HG03060 (cell line): ENCODE measurements around the gene PLK5.
"Not testable (repeated sequence)": the region's sequence is repeated elsewhere in the genome, so short reads cannot be mapped to it uniquely, and the experiment has no call there.

Source experiments
- ATAC-seq: cut with Tn5 transposase; IDR thresholded peaks from one replicate; pipeline ENCODE4 v1.9.1; 2021; ENCODE audit warnings: low read depth, moderate number of reproducible peaks; ENCODE audit not compliant: unreplicated experiment

The PLK5 gene

DNA sequence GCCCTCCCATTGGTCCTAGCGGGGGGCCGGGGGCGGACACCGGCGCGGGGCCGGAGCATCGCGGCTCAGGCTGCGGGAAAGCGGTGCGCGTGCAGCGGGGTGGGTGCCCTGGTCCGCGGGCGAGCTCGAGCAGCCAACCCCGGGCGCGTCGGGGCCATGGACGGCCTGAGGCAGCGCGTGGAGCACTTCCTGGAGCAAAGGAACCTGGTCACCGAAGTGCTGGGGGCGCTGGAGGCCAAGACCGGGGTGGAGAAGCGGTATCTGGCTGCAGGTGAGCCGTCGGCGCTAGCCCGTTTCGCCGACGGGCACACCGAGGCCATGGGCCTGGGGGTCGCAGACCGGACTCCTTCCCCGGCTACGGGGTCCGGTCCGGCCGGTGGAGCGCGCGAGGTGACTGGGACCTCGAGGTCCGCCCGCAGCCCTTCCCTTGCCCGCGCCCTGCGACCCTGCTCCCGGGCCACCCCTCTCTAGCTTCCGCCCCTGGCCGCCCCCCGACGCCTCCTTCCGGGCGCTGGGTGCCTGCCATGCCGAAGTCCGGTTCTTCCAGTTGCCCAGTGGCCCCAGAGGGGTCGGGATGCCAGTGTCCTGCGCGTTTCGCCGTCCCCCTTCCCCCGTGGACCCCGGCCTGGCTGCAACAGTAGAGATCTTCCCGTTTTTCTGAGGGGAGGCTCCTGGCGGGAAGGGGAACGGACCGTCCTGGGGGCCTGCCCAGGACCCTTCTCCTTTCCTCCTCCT is 32.6 kb upstream of the PLK5 start, which contains the start of gene REEP6:
TSS of gene REEP6 (plus strand) at position 68 of the 735 bp plus-strand sequence. CDS start at position 157, 89 bp downstream.
- ATAC-seq: no peak

GRCh38 chr19:1491849-1492170 is 32.1 kb upstream of the PLK5 start:
- ATAC-seq: no peak

- no peak for ATAC-seq
Observed at GRCh38 chr19:1492474-1493006, 31.3 kb upstream of the PLK5 start.

DNA sequence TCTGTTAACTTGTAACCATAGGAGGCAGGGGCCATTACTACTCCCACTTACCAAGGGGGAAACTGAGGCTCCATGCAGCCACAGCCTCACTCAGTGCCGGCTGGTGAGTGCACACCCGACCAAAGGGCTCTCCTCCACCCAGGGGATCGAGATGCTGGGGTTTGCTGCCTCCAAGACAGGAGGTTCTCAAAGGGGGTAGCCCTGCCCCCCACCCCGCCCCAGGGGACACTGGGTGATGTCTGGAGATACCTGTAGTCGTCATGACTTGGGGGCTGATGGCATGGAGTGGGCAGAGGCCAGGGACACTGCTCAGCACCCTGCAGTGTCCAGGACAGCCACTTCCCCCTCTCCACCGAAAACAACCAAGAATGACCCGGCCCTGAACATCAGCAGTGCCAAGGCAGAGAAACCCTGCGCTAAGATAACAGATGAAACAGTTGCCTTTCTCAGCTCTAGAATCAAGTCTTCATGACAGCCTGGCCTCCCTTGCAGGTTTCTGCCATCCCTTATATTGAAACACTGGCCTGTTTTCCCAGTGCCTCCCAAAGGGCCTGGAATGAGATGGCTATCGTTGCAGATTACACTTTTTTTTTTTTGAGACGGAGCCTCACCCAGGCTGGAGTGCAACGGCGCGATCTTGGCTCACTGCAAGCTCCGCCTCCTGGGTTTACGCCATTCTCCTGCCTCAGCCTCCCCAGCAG is 29.6 kb upstream of the PLK5 start:
- ATAC-seq: no peak

- no peak for ATAC-seq
Observed at GRCh38 chr19:1495051-1495798, 28.7 kb upstream of the PLK5 start.

DNA sequence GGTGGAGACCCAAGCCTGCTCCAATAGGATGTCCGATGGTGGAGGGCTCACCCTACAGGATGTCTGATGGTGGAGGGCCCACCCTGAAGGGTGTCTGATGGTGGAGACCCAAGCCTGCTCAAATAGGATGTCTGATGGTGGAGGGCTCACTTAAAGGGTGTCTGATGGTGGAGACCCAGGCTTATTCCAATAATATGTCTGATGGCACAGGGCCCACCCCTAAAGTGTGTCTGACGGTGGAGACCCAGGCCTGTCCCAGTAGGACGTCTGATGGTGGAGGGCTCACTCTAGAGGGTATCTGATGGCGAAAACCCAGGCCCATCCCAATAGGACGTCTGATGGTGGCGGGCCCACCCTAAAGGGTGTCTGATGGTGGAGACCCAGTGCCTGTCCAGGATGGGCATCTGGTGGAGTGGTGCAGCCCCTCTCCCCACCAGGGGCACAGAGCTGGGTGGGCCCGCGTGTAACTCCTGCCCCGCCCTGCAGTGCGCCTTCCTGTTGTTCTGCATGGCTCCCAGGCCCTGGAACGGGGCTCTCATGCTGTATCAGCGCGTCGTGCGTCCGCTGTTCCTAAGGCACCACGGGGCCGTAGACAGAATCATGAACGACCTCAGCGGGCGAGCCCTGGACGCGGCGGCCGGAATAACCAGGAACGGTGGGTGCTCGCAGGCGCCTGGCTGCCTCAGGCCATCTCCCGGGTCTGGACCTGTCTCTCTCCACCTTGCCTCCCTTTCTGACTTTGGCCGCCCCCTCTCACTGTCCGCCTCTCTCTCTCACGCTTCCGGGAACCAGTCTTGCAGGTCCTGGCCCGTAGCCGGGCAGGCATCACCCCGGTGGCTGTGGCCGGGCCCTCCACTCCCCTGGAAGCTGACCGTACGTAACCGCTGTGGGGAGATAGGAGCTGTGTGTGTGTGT is 27.8 kb upstream of the PLK5 start:
- no peak for ATAC-seq

DNA sequence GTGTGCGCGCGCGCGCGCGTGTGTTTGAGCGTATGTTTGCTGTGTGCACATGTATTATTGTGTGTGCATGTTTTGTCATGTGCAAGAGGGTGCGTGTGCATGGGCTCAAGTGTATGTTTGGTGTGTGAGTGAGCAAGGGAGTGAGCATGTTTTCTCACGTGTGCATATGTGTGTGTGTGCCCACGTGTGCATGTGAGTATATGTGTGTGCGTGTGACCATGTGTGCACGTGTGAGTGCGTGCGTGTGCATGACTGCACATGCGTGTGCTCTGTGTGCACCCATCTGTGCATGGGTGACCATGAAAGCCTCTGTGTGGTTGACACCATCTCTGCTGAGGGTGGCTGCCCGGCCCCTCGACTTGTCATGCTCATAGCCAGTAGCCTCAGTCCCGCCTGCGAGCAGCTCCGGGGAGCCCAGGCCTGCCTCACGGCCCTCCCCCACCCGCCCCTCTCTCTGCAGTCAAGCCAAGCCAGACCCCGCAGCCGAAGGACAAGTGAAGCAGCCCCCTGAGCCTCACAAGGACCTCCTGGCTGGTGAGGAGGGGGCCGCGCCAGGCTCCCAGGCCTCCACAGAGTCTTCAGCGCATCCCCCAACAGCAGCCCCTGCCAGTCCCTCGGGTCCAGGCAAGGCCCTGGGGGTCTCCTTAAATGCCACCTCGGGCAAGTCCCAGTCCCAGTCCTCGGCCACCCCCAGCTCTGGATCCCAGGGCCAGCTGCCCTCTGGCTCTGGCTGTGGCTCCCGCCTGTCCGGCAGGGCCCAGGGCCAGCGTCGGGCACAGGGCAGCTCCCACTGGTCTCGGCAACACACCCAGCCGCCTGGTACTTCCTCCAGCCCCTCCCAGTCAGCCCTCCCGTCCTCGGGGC is 26.9 kb upstream of the PLK5 start:
- no peak for ATAC-seq

DNA sequence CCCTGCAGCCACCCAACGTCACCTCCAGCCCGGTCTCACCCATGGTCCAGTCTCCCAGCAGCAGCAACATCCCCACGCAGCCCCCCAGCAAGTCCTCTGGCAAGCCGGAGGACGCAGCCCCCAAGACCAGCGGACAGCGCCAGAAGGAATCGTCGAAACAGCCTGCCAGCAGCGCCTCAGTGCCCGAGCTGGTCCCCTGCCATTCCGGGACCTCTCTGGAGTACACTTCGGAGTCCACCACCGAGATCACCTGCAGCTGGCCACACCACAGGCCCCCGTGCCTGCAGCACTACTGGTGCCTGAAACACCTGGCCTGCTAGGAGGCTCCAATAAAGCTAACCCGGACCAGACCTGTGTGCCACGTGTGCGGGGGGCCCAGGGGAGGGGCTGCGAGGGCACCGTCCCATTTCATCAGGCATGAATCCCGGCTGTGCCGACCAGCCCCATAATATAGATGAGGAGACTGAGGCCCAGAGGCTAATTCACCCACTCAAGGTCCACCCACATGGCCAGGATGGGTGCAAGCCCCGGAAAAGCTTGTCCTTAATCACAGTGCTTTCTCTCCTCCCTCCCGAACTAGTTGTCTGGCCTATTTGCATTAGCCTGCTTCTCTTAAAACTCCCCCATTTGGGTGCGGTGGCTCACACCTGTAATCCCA is 26.2 kb upstream of the PLK5 start:
- ATAC-seq: no peak

GRCh38 chr19:1499231-1499630 is 24.6 kb upstream of the PLK5 start:
- not testable (repeated sequence) for ATAC-seq

DNA sequence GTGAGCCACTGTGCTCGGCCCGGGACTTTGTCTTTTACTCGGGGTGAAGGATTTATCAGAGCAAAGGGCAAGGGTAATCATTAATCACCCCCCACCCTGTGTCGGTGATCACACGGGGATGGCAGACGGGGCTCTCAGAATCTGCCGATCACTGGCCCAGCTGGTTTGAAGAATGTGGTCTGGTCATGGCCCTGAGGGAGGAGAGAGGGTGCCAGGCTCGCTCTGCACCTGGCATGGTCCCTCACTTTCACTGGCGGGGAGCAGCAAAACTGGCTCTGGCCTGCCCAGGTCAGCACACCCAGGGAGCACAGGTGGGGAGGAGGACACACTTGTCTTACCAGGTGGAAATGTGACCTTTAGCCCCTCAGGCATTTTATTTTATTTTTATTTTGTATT is 22.7 kb upstream of the PLK5 start:
- ATAC-seq: no peak

DNA sequence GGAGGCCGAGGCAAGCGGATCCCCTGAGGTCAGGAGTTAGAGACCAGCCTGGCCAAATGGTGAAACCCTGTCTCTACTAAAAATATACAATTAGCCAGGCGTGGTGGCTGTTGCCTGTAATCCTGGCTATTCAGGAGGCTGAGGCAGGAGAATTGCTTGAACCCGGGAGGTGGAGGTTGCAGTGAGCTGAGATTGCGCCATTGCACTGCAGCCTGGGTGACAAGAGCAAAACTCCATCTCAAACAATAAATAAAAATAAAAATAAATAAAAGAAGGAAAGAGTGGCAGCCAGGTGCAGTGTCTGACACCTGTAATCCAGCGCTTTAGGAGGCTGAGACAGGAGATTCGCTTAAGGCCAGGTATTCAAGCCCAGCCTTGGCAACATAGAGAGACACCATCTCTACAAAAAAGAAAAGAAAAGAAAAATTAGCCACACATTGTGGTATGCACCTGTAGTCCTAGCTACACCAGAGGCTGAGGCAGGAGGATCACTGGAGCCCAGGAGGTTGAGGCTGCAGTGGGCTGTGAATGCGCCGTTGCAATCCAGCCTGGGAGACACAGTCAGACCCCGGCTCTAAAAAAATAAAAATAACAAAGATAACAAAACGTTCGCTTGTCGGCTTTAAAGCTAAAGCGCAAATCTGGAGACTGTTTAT is 21.3 kb upstream of the PLK5 start:
- no peak for ATAC-seq

- no peak for ATAC-seq
Observed at GRCh38 chr19:1503089-1503924, 20.6 kb upstream of the PLK5 start.

DNA sequence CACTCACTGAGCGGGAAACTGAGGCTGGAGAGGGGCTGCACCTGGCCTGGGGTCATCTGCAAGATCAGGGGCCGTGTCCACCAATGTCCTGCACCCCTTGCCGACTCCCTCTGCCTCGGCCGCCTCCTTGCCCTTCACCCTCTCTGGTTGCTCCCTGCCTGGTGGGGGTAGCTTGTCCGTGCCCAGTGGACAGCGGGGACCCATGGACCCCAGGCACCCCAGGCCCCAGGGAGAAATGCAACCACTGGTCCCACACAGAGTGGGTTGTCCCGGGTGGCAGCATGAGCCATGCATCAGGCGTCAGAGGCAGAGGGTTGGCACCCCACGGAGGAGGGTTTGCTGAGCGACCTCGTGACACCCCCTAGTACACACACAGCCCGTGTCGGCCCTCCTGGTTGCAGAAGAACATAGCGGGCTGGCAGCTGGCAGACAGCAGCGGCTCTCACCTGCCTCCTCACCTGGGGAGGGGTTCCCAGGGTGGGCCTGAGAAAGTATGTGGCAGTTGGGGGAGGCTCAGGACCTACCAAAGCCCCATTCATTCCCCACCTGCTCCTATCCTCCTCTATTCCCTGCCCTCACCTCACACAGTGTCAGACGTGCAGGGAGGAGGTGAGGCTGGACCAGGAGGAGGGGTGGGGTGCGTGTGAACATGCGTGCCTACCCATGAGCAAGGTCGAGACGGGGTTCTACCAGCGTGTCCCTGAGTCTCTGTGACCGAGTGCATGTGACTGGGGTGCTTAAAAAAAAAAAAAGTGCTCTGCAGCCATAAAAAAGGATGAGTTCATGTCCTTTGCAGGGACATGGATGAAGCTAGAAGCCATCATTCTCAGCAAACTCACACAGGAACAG is 19.7 kb upstream of the PLK5 start:
- no peak for ATAC-seq

DNA sequence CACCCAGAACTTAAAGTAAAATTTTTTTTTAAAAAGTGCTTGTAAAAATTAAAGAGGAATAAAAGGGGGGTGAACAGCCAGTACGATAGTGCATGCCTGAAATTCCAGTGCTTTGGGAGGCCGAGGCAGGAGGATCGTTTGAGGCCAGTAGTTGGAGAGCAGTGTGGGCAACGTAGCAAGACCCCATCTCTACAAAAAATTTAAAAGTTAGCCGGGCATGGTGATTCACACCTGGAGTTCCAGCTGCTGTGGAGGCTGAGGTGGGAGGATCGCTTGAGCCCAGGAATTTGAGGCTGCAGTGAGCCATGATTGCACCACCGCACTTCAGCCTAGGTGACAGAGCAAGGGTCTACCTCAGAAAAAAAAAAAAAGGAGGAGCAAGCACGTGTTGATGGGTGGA is 18.9 kb upstream of the PLK5 start:
- no peak for ATAC-seq

GRCh38 chr19:1505991-1506881 is 17.6 kb upstream of the PLK5 start:
- ATAC-seq: no peak
